Measurements from ENCODE around the gene NRXN3.

NRXN3 gene

GRCh38 chr14:79094951-79095350 is 924.8 kb downstream of the NRXN3 start:
- POLR2A ChIA-PET = no interaction called here

GRCh38 chr14:79096811-79097210 is 926.6 kb downstream of the NRXN3 start:
- H3K4me1 ChIP-seq (ENCODE audit: control insufficient read depth, insufficient read depth, low read length) = no peaks in the 10 kb centered on the region
- no peak overlapping the region for H3K4me3 ChIP-seq (ENCODE audit: low read depth, low read length)
- H3K36me3 ChIP-seq (ENCODE audit: control insufficient read depth in 2 of 2, insufficient read depth in 1 of 2, low read length in 2 of 2) = no peaks in the 10 kb centered on the region
- ChIA-PET CTCF (no interaction called here), POLR2A (no interaction called here)
- no peak overlapping the region for H3K27ac ChIP-seq (ENCODE audit: extremely low read depth, low read depth, low read length)
- H3K9me3 ChIP-seq (ENCODE audit: control insufficient read depth, insufficient read depth, low read depth, low read length) = no peaks in the 10 kb centered on the region
- no peak for TF ChIP-seq ZNF776 (tag by site-specific recombination; IDR thresholded peaks at IDR 0.05; ENCODE audit: borderline replicate concordance)
- TF ChIP-seq ZNF19 (tag by site-specific recombination; IDR thresholded peaks at IDR 0.05; ENCODE audit: low read depth) = no peak
- no peak for TF ChIP-seq ZBTB26 (tag by site-specific recombination; optimal IDR thresholded peaks at IDR 0.05)
- TF ChIP-seq ZNF26 (tag by site-specific recombination; IDR thresholded peaks at IDR 0.05) = no peak
- no peak for TF ChIP-seq ZSCAN18 (tag by site-specific recombination; IDR thresholded peaks at IDR 0.05)
- TF ChIP-seq ZNF184 (tag by site-specific recombination; IDR thresholded peaks at IDR 0.05) = no peak
- no peak for TF ChIP-seq ZSCAN16 (tag by site-specific recombination; IDR thresholded peaks at IDR 0.05)
- no peak for TF ChIP-seq ZNF571 (tag by site-specific recombination; IDR thresholded peaks at IDR 0.05)
- no peak for TF ChIP-seq ZBTB48 (tag by site-specific recombination; IDR thresholded peaks at IDR 0.05)

More at GRCh38 chr14:79094951-79095350, 924.8 kb downstream of the NRXN3 start:
- CTCF ChIA-PET = interaction anchor here (0.7 kb wide), 1 partner anchor 11 kb away, joined by 3 read pairs; no protein-coding TSS in a partner anchor
- Histone ChIP-seq H3K4me1 (ENCODE audit: control insufficient read depth, insufficient read depth, low read length) (no peaks in the 10 kb centered on the region; the same call in 1 of the 2 replicates), H3K36me3 (ENCODE audit: control insufficient read depth in 2 of 2, insufficient read depth in 1 of 2, low read length in 2 of 2) (no peaks in the 10 kb centered on the region), H3K27ac (ENCODE audit: extremely low read depth, low read depth, low read length) (no peak overlapping the region), H3K9me3 (ENCODE audit: control insufficient read depth, insufficient read depth, low read depth, low read length) (no peaks in the 10 kb centered on the region), H3K4me3 (ENCODE audit: low read depth, low read length) (no peak overlapping the region)
- TF ChIP-seq ZNF19 (tag by site-specific recombination; IDR thresholded peaks at IDR 0.05; ENCODE audit: low read depth) (no peak), SETDB1 (IDR thresholded peaks at IDR 0.05; ENCODE audit: insufficient read length, low read length) (no peak), KLF8 (tag by site-specific recombination; IDR thresholded peaks at IDR 0.05) (no peak), ZNF792 (tag by site-specific recombination; IDR thresholded peaks at IDR 0.05) (no peak), HIC1 (tag by site-specific recombination; IDR thresholded peaks at IDR 0.05) (no peak), ZBTB8A (tag by site-specific recombination; IDR thresholded peaks at IDR 0.05) (no peak), REST (tag by site-specific recombination; IDR thresholded peaks at IDR 0.05) (no peak), SP3 (tag by site-specific recombination; IDR thresholded peaks at IDR 0.05) (no peak), ZNF426 (tag by site-specific recombination; IDR thresholded peaks at IDR 0.05) (no peak), ZSCAN4 (tag by site-specific recombination; IDR thresholded peaks at IDR 0.05) (no peak), ZNF76 (tag by site-specific recombination; IDR thresholded peaks at IDR 0.05; ENCODE audit: borderline replicate concordance, low read depth) (no peak), RBAK (tag by site-specific recombination; IDR thresholded peaks at IDR 0.05) (no peak), ZNF837 (tag by site-specific recombination; IDR thresholded peaks at IDR 0.05) (no peak), ZNF544 (tag by site-specific recombination; IDR thresholded peaks at IDR 0.05) (no peak)
